ENCODE measurements around the gene KCNS3.

DNA sequence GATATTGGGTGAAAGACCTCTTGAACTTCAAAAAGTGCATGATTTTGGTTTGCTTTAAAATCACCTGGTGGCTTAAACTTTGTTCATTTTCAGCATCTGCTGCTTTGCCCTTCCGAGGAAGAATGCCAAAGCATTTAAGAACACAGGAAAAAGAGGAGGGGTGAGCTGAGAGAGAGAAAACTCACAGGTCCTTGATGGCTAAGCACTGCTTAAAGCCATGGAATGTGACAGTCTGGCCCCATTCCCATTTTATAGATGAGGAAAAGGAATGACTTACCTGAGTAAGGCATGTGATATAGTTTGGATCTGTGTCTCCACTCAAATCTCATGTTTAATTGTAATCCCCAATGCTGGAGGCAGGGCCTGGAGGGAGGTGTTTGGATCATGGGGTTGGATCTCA is 58.1 kb downstream of the KCNS3 start:
- TF ChIP-seq, protein P1, sequence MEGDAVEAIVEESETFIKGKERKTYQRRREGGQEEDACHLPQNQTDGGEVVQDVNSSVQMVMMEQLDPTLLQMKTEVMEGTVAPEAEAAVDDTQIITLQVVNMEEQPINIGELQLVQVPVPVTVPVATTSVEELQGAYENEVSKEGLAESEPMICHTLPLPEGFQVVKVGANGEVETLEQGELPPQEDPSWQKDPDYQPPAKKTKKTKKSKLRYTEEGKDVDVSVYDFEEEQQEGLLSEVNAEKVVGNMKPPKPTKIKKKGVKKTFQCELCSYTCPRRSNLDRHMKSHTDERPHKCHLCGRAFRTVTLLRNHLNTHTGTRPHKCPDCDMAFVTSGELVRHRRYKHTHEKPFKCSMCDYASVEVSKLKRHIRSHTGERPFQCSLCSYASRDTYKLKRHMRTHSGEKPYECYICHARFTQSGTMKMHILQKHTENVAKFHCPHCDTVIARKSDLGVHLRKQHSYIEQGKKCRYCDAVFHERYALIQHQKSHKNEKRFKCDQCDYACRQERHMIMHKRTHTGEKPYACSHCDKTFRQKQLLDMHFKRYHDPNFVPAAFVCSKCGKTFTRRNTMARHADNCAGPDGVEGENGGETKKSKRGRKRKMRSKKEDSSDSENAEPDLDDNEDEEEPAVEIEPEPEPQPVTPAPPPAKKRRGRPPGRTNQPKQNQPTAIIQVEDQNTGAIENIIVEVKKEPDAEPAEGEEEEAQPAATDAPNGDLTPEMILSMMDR (IDR thresholded peaks at IDR 0.05): no peak
- no peak for TF ChIP-seq EP300 (IDR thresholded peaks at IDR 0.05; ENCODE audit: low read depth)
- no peak for TF ChIP-seq POLR2AphosphoS5 (IDR thresholded peaks at IDR 0.05)
- no peak for TF ChIP-seq POLR2A (IDR thresholded peaks at IDR 0.05)

Data from transverse colon (tissue), 4 donors.